Measurements from ENCODE around the gene MRPL36.

The MRPL36 gene

GRCh38 chr5:1840741-1841521, 41.3 kb upstream of the MRPL36 start:
- TF ChIP-seq POLR2AphosphoS5 (IDR thresholded peaks at IDR 0.05; ENCODE audit: borderline replicate concordance, low read depth, low read length): no peak
- no peak for TF ChIP-seq FOXP2 (optimal IDR thresholded peaks at IDR 0.05; ENCODE audit: control extremely low read depth, extremely low read length, insufficient read depth)
- no peak for TF ChIP-seq EZH2 (IDR thresholded peaks at IDR 0.05)
- Histone ChIP-seq H3K36me3 (ENCODE audit: insufficient read depth, low read length) (no peaks in the 10 kb centered on the region), H3K4me3 (no peak overlapping the region), H3K9me3 (ENCODE audit: low read depth, low read length) (no peaks in the 10 kb centered on the region), H3K9ac (ENCODE audit: insufficient read length) (no peak overlapping the region), H3K27ac (no peak overlapping the region)
- no peak for DNase-seq (ENCODE audit: low read depth, low spot score)

DNA sequence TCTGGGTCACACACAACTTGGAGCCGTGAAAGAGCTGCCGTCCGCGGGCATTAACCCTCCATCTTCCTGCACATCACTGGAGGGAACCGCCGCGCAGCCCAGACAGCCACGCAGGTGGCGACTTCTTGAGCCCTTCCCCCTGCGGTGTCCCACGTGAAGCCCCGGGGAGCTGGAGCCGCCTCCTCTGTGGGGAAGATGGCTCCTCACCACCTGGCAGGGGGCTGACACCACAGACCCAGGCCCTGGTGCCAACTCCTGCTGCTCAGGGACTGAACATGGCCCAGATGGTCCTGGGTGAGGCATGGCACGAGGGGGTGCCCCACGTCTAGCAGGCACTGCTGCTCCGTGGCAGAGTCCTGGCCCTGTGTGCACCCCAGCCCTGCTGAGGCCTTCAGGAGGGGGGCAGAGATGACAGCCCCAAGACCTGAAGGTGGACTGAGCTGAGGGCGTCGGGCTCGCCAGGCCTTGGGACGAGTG, 40.5 kb upstream of the MRPL36 start:
- H3K9me3 ChIP-seq (ENCODE audit: low read depth, low read length): no peaks in the 10 kb centered on the region
- H3K36me3 ChIP-seq (ENCODE audit: insufficient read depth, low read length): no peaks in the 10 kb centered on the region
- no peak overlapping the region for H3K27ac ChIP-seq
- DNase-seq (ENCODE audit: low read depth, low spot score): no peak
- H3K4me3 ChIP-seq: no peak overlapping the region
- no peak for TF ChIP-seq EZH2 (IDR thresholded peaks at IDR 0.05)
- no peak overlapping the region for H3K9ac ChIP-seq (ENCODE audit: insufficient read length)

- TF ChIP-seq EZH2 (IDR thresholded peaks at IDR 0.05) (no peak), POLR2AphosphoS5 (IDR thresholded peaks at IDR 0.05; ENCODE audit: borderline replicate concordance, low read depth, low read length) (no peak), FOXP2 (optimal IDR thresholded peaks at IDR 0.05; ENCODE audit: control extremely low read depth, extremely low read length, insufficient read depth) (no peak)
Observed at GRCh38 chr5:1838013-1838412, 38.4 kb upstream of the MRPL36 start.

GRCh38 chr5:1836891-1837880, 37.5 kb upstream of the MRPL36 start:
- no peak overlapping the region for H3K9ac ChIP-seq (ENCODE audit: insufficient read length)
- TF ChIP-seq FOXP2 (optimal IDR thresholded peaks at IDR 0.05; ENCODE audit: control extremely low read depth, extremely low read length, insufficient read depth): no peak
- no peak for TF ChIP-seq EZH2 (IDR thresholded peaks at IDR 0.05)
- no peak for TF ChIP-seq POLR2AphosphoS5 (IDR thresholded peaks at IDR 0.05; ENCODE audit: borderline replicate concordance, low read depth, low read length)

More at GRCh38 chr5:1838013-1838412, 38.4 kb upstream of the MRPL36 start:
- H3K9me3 ChIP-seq (ENCODE audit: low read depth, low read length): no peaks in the 10 kb centered on the region
- no peak for DNase-seq (ENCODE audit: low read depth, low spot score)
- H3K9ac ChIP-seq (ENCODE audit: insufficient read length): no peak overlapping the region
- H3K4me3 ChIP-seq: no peak overlapping the region
- H3K27ac ChIP-seq: no peak overlapping the region
- H3K36me3 ChIP-seq (ENCODE audit: insufficient read depth, low read length): no peaks in the 10 kb centered on the region

DNA sequence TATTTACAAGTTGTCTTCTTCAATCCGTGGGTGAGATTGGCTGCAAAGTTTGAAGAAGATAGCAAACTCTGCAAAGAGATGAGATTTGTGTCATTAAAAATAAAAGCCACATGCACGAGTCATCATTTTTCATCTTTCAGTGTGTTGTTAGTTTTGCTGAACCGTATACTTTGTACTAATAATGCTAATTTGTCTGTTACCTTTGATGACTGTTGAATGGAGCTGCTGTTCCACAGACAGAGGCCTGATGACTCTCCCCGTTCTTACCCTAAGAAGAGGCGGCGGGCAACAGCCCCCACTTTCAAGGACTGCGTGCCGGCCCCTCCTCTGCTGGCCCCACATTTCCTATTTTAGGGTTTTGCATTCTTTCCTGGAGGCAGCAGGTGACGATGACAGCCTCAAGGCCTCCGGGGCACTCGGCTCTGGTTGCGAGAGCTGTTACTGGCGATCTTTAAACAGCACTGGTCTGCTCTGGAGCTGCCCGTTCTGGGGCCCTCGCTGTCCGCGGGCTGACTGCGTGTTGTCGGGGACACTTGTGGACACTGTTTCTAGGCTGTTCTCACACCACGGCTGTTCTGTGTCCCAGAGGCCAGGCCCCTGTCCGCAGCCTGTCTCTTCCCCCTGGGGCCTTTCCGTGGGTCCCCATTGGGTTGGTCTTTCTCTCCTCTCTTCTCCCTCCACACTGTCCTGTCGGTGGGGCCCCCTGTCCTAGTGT, 36.7 kb upstream of the MRPL36 start:
- Histone ChIP-seq H3K9me3 (ENCODE audit: low read depth, low read length) (no peaks in the 10 kb centered on the region), H3K27ac (no peak overlapping the region), H3K4me3 (no peak overlapping the region), H3K9ac (ENCODE audit: insufficient read length) (no peak overlapping the region), H3K36me3 (ENCODE audit: insufficient read depth, low read length) (no peaks in the 10 kb centered on the region)
- DNase-seq (ENCODE audit: low read depth, low spot score): no peak
- TF ChIP-seq EZH2 (IDR thresholded peaks at IDR 0.05) (no peak), FOXP2 (optimal IDR thresholded peaks at IDR 0.05; ENCODE audit: control extremely low read depth, extremely low read length, insufficient read depth) (no peak), POLR2AphosphoS5 (IDR thresholded peaks at IDR 0.05; ENCODE audit: borderline replicate concordance, low read depth, low read length) (no peak)

More at GRCh38 chr5:1836891-1837880, 37.5 kb upstream of the MRPL36 start:
- no peak overlapping the region for H3K27ac ChIP-seq
- no peak for DNase-seq (ENCODE audit: low read depth, low spot score)
- H3K4me3 ChIP-seq: no peak overlapping the region
- no peaks in the 10 kb centered on the region for H3K36me3 ChIP-seq (ENCODE audit: insufficient read depth, low read length)
- H3K9me3 ChIP-seq (ENCODE audit: low read depth, low read length): no peaks in the 10 kb centered on the region

DNA sequence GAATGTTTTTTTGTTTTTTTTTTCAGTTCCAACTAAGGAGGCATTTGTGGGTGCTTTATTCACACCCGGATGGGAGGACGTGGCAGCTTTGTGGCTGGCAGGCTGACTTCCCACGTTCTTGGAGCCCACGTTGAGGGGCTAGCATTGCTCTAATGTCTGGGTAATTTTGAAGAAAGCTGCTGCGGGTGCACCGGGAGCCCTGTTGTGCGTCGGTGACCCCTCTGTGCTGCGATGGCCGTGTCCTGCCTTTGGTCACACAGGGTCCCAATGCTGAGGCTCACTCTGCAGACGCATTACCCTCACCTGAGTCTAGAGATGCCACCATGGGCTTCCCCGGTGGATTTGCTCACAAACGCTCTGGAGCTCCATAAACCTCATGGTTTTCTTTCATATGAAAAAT, 35.8 kb upstream of the MRPL36 start:
- no peak for DNase-seq (ENCODE audit: low read depth, low spot score)
- Histone ChIP-seq H3K27ac (no peak overlapping the region), H3K9me3 (ENCODE audit: low read depth, low read length) (no peaks in the 10 kb centered on the region), H3K9ac (ENCODE audit: insufficient read length) (no peak overlapping the region), H3K4me3 (no peak overlapping the region), H3K36me3 (ENCODE audit: insufficient read depth, low read length) (no peaks in the 10 kb centered on the region)
- no peak for TF ChIP-seq FOXP2 (optimal IDR thresholded peaks at IDR 0.05; ENCODE audit: control extremely low read depth, extremely low read length, insufficient read depth)

- no peak for DNase-seq (ENCODE audit: low read depth, low spot score)
- H3K27ac ChIP-seq: no peak overlapping the region
- H3K4me3 ChIP-seq: no peak overlapping the region
- TF ChIP-seq FOXP2 (optimal IDR thresholded peaks at IDR 0.05; ENCODE audit: control extremely low read depth, extremely low read length, insufficient read depth) (no peak), EZH2 (IDR thresholded peaks at IDR 0.05) (no peak), POLR2AphosphoS5 (IDR thresholded peaks at IDR 0.05; ENCODE audit: borderline replicate concordance, low read depth, low read length) (no peak)
- H3K9ac ChIP-seq (ENCODE audit: insufficient read length): no peak overlapping the region
- H3K36me3 ChIP-seq (ENCODE audit: insufficient read depth, low read length): no peaks in the 10 kb centered on the region
- H3K9me3 ChIP-seq (ENCODE audit: low read depth, low read length): no peaks in the 10 kb centered on the region
Observed at GRCh38 chr5:1834721-1835429, 35.2 kb upstream of the MRPL36 start.

Measured in SK-N-MC (cell line).